GM18951 (cell line): ENCODE data around the gene ZNF438.

Experiments
- POLR2A ChIP-seq: IDR thresholded peaks from 4 replicates; pipeline ENCODE4 v1.6.1; 2011; ENCODE audit warnings: mild to moderate bottlenecking; ENCODE audit not compliant: insufficient read length, insufficient read depth; ENCODE audit errors: extremely low read depth
- in situ Hi-C: fragments of 300-500 bp; cut with MboI; formaldehyde crosslinking; loops from one replicate; pipeline ENCODE4 v1.12.0; 2022; ENCODE audit warnings: low sequenced_read_pairs, mixed read lengths, inconsistent platforms; ENCODE audit not compliant: unreplicated experiment

ZNF438 gene

GRCh38 chr10:30999070-30999712, 32.5 kb downstream of the ZNF438 start:
- no peak for TF ChIP-seq POLR2A
- in situ Hi-C loops = no loop called here

GRCh38 chr10:30997536-30998235, 34.0 kb downstream of the ZNF438 start:
- no peak for TF ChIP-seq POLR2A
- in situ Hi-C loops = no loop called here

- TF ChIP-seq POLR2A = no peak
- in situ Hi-C loops = no loop called here
Observed at GRCh38 chr10:30996481-30997005, 35.1 kb downstream of the ZNF438 start.

- TF ChIP-seq POLR2A = no peak
- in situ Hi-C loops = no loop called here
Observed at GRCh38 chr10:30995081-30995770, 36.4 kb downstream of the ZNF438 start.

- no peak for TF ChIP-seq POLR2A
- in situ Hi-C loops = no loop called here
Observed at GRCh38 chr10:30993155-30993554, 38.5 kb downstream of the ZNF438 start.

GRCh38 chr10:30992681-30993080, 39.0 kb downstream of the ZNF438 start:
- in situ Hi-C loops = no loop called here
- TF ChIP-seq POLR2A = no peak

- in situ Hi-C loops = no loop called here
Observed at GRCh38 chr10:30991647-30992011, 40.0 kb downstream of the ZNF438 start.

GRCh38 chr10:30990971-30991646, 40.6 kb downstream of the ZNF438 start:
- in situ Hi-C loops = no loop called here
- no peak for TF ChIP-seq POLR2A

More at GRCh38 chr10:30991647-30992011, 40.0 kb downstream of the ZNF438 start:
- TF ChIP-seq POLR2A = no peak

- TF ChIP-seq POLR2A = no peak
- in situ Hi-C loops = no loop called here
Observed at GRCh38 chr10:30990351-30990750, 41.3 kb downstream of the ZNF438 start.

- no peak for TF ChIP-seq POLR2A
- in situ Hi-C loops = no loop called here
Observed at GRCh38 chr10:30988831-30989435, 42.7 kb downstream of the ZNF438 start.

GRCh38 chr10:30987463-30987862, 44.2 kb downstream of the ZNF438 start:
- in situ Hi-C loops = no loop called here
- no peak for TF ChIP-seq POLR2A

- TF ChIP-seq POLR2A = no peak
- in situ Hi-C loops = no loop called here
Observed at GRCh38 chr10:30986053-30986555, 45.6 kb downstream of the ZNF438 start.
